ENCODE results near the gene ETV4. TPM values are rescaled to one million over a fixed set of nuclear protein-coding genes. Genes with fewer than 3 reads are reported as not detected.

Gene ETV4
- total RNA-seq: 20.3 and 20.5 TPM in 2 replicates

GRCh38 chr17:43546319-43547188, at the start of gene ETV4:
Gene ETV4 (minus strand): TSS chr17:43546340. CDS start chr17:43545617, 723 bp downstream.

GRCh38 chr17:43483674-43484551, 62.2 kb downstream of the ETV4 start, which contains the start of gene DHX8:
Gene DHX8 (plus strand): TSS chr17:43483975. CDS start chr17:43484038, 63 bp downstream.

Other genes with a start within 250 kb of the ETV4 start
- 1.1 and 1.6 TPM in 2 replicates for gene ARL4D, start 147.3 kb downstream of the ETV4 start, total RNA-seq
- gene DHX8, start 62.4 kb downstream of the ETV4 start, total RNA-seq: 49.3 and 58.0 TPM in 2 replicates
- gene MEOX1, start 115.6 kb upstream of the ETV4 start, total RNA-seq: under 0.01 TPM in 1 of 2 replicates, not detected in the other
- not detected in 2 replicates for gene SOST, start 212.5 kb upstream of the ETV4 start, total RNA-seq
- 81.7 and 90.8 TPM in 2 replicates for gene DUSP3, start 232.6 kb upstream of the ETV4 start, total RNA-seq
- not detected in 2 replicates for gene CFAP97D1, start 234.1 kb upstream of the ETV4 start, total RNA-seq

All from vein endothelial cell (primary cell).